ENCODE results near the gene TMEM221.

Gene TMEM221

GRCh38 chr19:17411801-17412200, 36.7 kb downstream of the TMEM221 start:
- peaks cover 13% of the 10 kb centered on the region for H3K36me3 ChIP-seq (ENCODE audit: control insufficient read depth, insufficient read depth, low read length)
- DNase-seq (ENCODE audit: extremely low read depth, insufficient read length): no peak
- no peak overlapping the region for H3K4me3 ChIP-seq (replicated peaks; ENCODE audit: low read depth, low read length)
- TF ChIP-seq, protein P1, sequence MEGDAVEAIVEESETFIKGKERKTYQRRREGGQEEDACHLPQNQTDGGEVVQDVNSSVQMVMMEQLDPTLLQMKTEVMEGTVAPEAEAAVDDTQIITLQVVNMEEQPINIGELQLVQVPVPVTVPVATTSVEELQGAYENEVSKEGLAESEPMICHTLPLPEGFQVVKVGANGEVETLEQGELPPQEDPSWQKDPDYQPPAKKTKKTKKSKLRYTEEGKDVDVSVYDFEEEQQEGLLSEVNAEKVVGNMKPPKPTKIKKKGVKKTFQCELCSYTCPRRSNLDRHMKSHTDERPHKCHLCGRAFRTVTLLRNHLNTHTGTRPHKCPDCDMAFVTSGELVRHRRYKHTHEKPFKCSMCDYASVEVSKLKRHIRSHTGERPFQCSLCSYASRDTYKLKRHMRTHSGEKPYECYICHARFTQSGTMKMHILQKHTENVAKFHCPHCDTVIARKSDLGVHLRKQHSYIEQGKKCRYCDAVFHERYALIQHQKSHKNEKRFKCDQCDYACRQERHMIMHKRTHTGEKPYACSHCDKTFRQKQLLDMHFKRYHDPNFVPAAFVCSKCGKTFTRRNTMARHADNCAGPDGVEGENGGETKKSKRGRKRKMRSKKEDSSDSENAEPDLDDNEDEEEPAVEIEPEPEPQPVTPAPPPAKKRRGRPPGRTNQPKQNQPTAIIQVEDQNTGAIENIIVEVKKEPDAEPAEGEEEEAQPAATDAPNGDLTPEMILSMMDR (IDR thresholded peaks at IDR 0.05; ENCODE audit: insufficient read depth, low read length, poor library complexity, severe bottlenecking): no peak
- no peaks in the 10 kb centered on the region for H3K27me3 ChIP-seq (replicated peaks; ENCODE audit: control insufficient read depth, insufficient read depth, low read length)

- Histone ChIP-seq H3K4me3 (replicated peaks; ENCODE audit: low read depth, low read length) (no peak overlapping the region), H3K27me3 (replicated peaks; ENCODE audit: control insufficient read depth, insufficient read depth, low read length) (no peaks in the 10 kb centered on the region), H3K36me3 (ENCODE audit: control insufficient read depth, insufficient read depth, low read length) (peaks cover 13% of the 10 kb centered on the region)
- DNase-seq (ENCODE audit: extremely low read depth, insufficient read length): no peak
- TF ChIP-seq, protein P1 (IDR thresholded peaks at IDR 0.05; ENCODE audit: insufficient read depth, low read length, poor library complexity, severe bottlenecking): no peak
Measured at GRCh38 chr19:17409990-17410389, 38.5 kb downstream of the TMEM221 start.

GRCh38 chr19:17406887-17407196, 41.6 kb downstream of the TMEM221 start:
- DNase-seq (ENCODE audit: extremely low read depth, insufficient read length): no peak
- TF ChIP-seq, protein P1 (IDR thresholded peaks at IDR 0.05; ENCODE audit: insufficient read depth, low read length, poor library complexity, severe bottlenecking): no peak
- Histone ChIP-seq H3K36me3 (ENCODE audit: control insufficient read depth, insufficient read depth, low read length) (peaks cover 15% of the 10 kb centered on the region), H3K4me3 (replicated peaks; ENCODE audit: low read depth, low read length) (peak overlapping the region; percentile 98), H3K27me3 (replicated peaks; ENCODE audit: control insufficient read depth, insufficient read depth, low read length) (no peaks in the 10 kb centered on the region)

DNA sequence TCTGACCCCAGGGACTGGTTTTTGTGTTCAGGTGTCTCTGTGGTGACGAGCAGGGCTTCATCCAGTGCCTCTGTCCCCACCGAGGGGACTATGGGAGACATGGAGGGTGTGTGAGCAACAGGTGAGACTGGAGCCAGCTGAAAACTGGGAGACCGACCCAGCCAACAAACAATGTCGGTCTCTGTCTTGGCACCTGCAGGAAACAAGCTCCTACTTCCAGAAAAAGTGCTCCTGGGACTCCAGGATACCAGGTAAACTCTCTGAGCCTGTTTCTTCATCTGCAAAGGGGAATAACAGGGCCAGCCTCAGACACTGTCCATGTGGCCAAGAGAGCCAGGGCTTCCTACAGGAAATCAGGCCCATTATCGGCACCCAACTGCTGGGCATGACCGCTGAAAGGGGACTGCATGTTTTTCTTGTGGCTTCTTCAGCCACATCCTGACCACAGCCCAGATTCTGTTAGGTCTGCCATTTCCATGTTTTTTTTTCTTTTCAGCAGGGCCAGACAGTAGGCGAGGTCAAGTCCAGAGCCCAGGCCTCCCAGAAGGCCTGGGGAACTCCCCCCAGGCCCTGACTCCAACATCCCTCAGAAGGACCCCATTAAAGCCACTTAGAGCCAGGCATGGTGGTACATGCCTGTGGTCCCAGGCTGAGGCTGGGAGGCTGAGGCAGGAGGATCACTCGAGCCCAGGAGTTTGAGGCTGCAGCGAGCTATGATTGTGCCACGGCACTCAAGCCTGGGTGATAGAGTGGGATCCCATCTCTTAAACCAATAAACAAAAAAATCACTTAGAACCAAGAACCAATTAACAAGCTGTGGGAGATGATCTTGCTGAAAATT, 42.2 kb downstream of the TMEM221 start:
- peaks cover 16% of the 10 kb centered on the region for H3K36me3 ChIP-seq (ENCODE audit: control insufficient read depth, insufficient read depth, low read length)
- peak overlapping the region; percentile 98 for H3K4me3 ChIP-seq (replicated peaks; ENCODE audit: low read depth, low read length)
- H3K27me3 ChIP-seq (replicated peaks; ENCODE audit: control insufficient read depth, insufficient read depth, low read length): no peaks in the 10 kb centered on the region
- TF ChIP-seq, protein P1 (IDR thresholded peaks at IDR 0.05; ENCODE audit: insufficient read depth, low read length, poor library complexity, severe bottlenecking): no peak
- DNase-seq (ENCODE audit: extremely low read depth, insufficient read length): no peak

GRCh38 chr19:17405250-17406045, 43.0 kb downstream of the TMEM221 start, which contains the start of gene BST2:
Gene BST2, minus strand, starts transcription at chr19:17405630. Its CDS starts 55 bp downstream, at chr19:17405575.
- DNase-seq (ENCODE audit: extremely low read depth, insufficient read length): peak; percentile 76

More at GRCh38 chr19:17405250-17406045, 43.0 kb downstream of the TMEM221 start, which contains the start of gene BST2:
- Histone ChIP-seq H3K4me3 (replicated peaks; ENCODE audit: low read depth, low read length) (peak within 1 kb of the TSS; percentile 98), H3K36me3 (ENCODE audit: control insufficient read depth, insufficient read depth, low read length) (peaks cover 18% of the 10 kb centered on the region), H3K27me3 (replicated peaks; ENCODE audit: control insufficient read depth, insufficient read depth, low read length) (no peaks in the 10 kb centered on the region)
- TF ChIP-seq, protein P1 (IDR thresholded peaks at IDR 0.05; ENCODE audit: insufficient read depth, low read length, poor library complexity, severe bottlenecking): no peak

Measured in GM06990 (cell line).